HG03457 (cell line): ENCODE measurements around the gene AP5S1.
"Not testable (repeated sequence)": the region's sequence is repeated elsewhere in the genome, so short reads cannot be mapped to it uniquely, and the experiment has no call there.

ENCODE experiments used
- ATAC-seq: cut with Tn5 transposase; IDR thresholded peaks from one replicate; pipeline ENCODE4 v1.9.1; 2021; ENCODE audit warnings: moderate number of reproducible peaks; ENCODE audit not compliant: unreplicated experiment

Gene AP5S1

GRCh38 chr20:3789201-3789600 is 31.1 kb upstream of the AP5S1 start:
- not testable (repeated sequence) for ATAC-seq

DNA sequence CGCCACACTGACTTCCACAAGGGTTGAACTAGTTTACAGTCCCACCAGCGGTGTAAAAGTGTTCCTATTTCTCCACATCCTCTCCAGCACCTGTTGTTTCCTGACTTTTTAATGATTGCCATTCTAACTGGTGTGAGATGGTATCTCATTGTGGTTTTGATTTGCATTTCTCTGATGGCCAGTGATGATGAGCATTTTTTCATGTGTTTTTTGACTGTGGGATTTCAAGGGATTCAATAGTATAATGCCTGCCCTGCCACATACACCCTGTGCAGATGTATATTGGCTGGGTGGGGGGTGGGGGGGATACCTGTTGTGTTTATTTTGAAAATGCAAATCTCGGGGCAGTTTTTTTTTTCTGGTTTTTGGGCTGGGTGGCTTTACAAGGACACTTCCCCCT is 26.2 kb upstream of the AP5S1 start:
- not testable (repeated sequence) for ATAC-seq

- ATAC-seq: no peak
Measured at GRCh38 chr20:3794701-3795420, 25.5 kb upstream of the AP5S1 start.

- peak; percentile 52 for ATAC-seq
Measured at GRCh38 chr20:3795511-3796468, 24.6 kb upstream of the AP5S1 start, which contains the start of gene CDC25B. TSS of gene CDC25B (plus strand) at chr20:3796310. CDS start at chr20:3796532, 222 bp downstream.

DNA sequence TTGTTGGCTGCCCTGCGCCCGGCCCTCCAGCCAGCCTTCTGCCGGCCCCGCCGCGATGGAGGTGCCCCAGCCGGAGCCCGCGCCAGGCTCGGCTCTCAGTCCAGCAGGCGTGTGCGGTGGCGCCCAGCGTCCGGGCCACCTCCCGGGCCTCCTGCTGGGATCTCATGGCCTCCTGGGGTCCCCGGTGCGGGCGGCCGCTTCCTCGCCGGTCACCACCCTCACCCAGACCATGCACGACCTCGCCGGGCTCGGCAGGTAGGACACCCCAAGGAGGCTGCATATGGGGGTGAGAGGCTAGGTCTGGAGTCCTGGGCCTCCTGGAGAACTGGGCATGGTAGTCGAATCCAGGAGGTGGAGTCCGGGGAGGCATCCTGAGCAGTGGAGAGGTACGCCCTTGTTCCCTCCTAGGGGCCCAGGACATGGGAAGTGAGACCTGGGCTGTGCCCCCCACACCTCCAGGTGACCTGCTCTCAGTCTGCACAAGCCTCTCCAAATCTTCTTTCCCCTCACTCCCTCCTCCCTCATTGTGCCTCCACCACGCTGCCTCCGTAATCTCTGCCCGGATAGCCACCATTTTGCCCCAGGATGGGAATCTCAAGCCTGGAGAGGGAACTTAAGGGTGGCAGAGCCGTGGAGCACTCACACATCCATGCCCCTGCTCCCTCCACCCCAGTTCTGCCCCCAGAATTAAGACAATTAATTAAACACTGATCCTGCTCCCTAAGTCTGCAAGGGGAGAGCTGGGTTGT is 23.7 kb upstream of the AP5S1 start:
- ATAC-seq: no peak

DNA sequence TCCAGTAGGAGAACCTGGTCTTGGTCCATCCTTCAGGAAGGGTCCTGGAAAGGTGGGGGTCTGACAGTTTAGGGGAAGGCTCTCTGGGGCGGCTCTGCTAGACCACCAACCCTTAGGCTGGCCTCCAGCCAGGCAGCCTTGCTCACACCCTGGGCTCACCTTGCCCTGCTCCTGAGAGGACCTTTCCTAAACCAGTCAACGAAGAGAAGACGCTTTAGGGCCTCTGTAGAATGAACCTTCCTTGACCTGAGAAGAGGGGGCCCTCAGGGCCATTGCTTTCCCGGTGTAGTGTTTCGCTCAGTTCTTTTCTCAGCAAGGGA is 23.2 kb upstream of the AP5S1 start:
- ATAC-seq: no peak

DNA sequence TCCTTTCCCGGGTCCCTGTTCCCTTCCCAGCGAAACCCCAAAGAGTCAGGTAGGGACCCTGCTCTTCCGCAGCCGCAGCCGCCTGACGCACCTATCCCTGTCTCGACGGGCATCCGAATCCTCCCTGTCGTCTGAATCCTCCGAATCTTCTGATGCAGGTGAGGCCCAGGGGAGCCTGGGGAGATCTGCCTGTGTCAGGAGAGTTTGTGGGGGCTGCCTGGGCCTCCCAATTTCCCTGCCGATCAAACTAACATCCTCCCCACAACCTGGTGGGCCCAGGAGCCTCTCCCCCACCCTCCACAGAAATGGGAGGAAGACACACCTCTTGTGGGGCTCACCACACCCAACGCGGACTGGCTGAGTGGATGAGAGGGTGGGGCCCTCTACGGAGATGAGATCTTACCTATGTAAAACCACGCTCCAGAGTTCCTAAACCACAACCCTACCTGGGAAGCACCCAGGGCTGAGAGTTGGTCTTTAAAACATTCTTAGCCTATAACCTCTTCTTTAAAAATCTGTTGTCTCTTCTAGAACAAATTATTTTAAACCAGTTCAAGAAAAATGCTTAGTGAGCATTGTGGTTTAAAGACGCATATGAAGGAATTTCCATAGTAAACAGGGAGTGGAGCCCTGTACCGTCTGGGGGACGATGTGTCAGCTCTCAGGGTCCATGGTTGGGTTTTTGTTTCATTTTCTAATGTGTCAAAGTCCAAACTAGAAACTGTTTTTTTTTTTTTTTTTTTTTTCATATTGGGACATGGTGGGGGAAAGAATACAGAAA is 22.6 kb upstream of the AP5S1 start:
- ATAC-seq: no peak

GRCh38 chr20:3798373-3798768 is 22.0 kb upstream of the AP5S1 start:
- no peak for ATAC-seq

- ATAC-seq: no peak
Measured at GRCh38 chr20:3798908-3799248, 21.5 kb upstream of the AP5S1 start.

GRCh38 chr20:3800256-3800877 is 20.0 kb upstream of the AP5S1 start:
- ATAC-seq: no peak

DNA sequence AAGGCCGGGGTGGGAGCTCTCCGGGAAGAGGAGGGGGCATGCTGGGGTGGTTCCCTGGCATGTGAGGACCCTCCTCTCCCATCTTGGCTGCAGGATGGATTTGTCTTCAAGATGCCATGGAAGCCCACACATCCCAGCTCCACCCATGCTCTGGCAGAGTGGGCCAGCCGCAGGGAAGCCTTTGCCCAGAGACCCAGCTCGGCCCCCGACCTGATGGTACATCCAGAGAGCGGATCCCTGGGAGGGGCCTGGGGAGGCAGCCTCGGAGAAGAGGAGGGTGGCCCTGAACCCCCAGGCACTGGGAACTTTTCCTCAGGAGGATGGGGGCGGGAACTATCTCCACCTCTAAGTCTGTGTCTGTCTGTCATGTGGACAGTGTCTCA is 19.5 kb upstream of the AP5S1 start:
- no peak for ATAC-seq

- no peak for ATAC-seq
Measured at GRCh38 chr20:3801299-3801698, 19.0 kb upstream of the AP5S1 start.

DNA sequence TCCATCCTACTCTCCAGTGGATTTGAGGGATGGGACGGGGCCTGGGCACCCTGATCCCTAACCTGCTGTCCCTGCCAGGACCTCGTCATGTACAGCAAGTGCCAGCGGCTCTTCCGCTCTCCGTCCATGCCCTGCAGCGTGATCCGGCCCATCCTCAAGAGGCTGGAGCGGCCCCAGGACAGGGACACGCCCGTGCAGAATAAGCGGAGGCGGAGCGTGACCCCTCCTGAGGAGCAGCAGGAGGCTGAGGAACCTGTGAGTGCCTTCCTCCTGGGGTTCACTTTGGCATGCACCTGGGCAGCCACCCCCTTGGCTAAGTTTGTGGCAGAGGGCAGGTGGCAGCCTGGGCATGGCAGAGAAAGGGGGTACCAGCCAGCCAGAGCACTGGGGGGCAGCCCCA is 18.5 kb upstream of the AP5S1 start:
- ATAC-seq: no peak

- no peak for ATAC-seq
Measured at GRCh38 chr20:3802524-3803239, 17.7 kb upstream of the AP5S1 start.

DNA sequence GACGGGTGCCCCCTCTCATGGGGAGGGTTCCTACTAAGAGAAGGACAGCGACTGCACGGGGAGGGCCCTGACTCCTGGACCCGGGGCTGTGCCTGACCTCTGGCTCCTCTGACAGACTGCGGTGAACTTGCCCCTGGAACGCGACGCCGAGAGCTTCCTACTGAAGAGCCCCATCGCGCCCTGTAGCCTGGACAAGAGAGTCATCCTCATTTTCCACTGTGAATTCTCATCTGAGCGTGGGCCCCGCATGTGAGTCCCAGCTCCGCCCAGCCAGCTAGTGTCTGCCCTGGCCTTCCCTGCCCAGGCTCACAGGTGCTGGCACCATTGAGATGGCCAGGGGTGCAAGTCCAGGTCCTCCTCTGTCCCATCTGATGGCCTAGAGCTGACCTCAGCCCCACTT is 17.1 kb upstream of the AP5S1 start:
- ATAC-seq: no peak

DNA sequence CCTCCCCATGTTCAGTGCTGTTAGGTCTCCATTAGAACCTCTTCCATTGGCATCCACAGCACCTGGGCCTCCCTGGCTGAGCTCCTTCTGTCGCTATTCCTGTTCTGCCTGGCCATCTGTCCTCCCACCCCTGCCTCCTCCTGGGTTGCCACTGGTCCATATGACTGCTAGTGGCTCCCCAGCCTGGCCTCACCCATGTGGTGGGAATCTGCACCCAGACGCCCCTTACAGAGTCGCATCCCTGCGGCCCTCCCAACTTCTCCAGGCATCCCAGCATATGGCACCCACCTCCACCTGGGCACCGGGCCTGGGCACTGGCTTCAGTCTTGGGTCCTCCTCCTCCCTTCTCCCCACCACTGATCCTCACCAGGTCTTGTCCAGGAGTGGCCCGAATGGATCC is 16.5 kb upstream of the AP5S1 start:
- ATAC-seq: no peak

DNA sequence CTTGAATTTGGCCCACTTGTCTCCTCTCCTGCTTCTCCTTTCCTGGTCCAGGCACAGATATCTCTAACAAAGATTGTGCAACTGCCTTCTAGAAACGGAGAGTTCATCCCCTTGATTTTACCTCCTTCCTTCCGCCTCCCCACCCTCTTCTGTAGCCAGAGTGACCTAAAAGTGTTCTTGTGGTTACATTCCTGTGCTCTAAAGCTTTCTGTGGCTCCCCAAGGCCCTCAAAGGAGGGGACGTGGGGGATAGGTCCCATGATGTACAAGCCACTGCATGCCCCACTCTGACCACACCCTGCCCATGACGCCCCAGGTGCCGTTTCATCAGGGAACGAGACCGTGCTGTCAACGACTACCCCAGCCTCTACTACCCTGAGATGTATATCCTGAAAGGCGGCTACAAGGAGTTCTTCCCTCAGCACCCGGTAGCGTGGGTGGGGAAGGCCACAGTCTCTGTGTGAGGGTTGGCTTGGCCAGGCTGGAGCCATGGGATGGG is 16.0 kb upstream of the AP5S1 start:
- no peak for ATAC-seq

GRCh38 chr20:3804781-3805180 is 15.6 kb upstream of the AP5S1 start:
- no peak for ATAC-seq

GRCh38 chr20:3808544-3808943 is 11.8 kb upstream of the AP5S1 start:
- ATAC-seq: no peak
